ENCODE data around the gene C6orf118. TPM values are rescaled to one million over a fixed set of nuclear protein-coding genes. Genes with fewer than 3 reads are reported as not detected.

C6orf118 gene
- total RNA-seq, 1 experiment from 2014 or later = not detected

DNA sequence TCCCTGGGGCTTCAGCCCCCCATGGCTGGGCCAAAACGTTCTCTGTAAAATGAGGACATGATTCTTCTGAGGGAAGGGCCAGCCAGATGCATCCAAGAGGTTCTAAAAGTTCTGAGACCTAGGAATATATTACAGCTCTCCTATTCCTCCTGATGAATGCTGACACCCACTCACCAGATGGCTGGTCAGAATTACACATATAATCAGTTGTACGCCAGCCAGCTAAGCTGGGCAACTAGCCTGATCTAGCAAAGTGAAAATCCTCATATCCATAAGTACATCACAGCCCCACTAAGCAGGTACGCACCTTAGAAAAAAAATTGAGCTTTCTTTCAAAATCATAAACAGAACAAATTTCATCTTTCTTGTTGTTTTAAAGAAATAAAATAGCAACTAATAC lies 34.8 kb downstream of the C6orf118 start:
- Histone ChIP-seq H3K79me2 (ENCODE audit: insufficient read depth, low read length) (no peaks in the 10 kb centered on the region), H3K9ac (ENCODE audit: extremely low read depth, insufficient read length, low read length) (no peak overlapping the region), H4K91ac (ENCODE audit: insufficient read length, low read depth, low read length) (no peak overlapping the region), H3K27me3 (ENCODE audit: insufficient read depth, low read length) (no peaks in the 10 kb centered on the region), H2BK5ac (ENCODE audit: insufficient read length, low read length) (no peak overlapping the region), H3K14ac (ENCODE audit: insufficient read depth, low read length) (no peak overlapping the region), H3K18ac (ENCODE audit: insufficient read length, low read depth, low read length) (no peak overlapping the region), H3K79me1 (ENCODE audit: insufficient read depth, low read depth, low read length, poor library complexity, severe bottlenecking) (no peaks in the 10 kb centered on the region), H2BK12ac (ENCODE audit: insufficient read length, low read depth, low read length) (no peak overlapping the region), H3T11ph (ENCODE audit: low read length) (no peak overlapping the region), H3K23me2 (ENCODE audit: insufficient read length, low read depth, low read length, poor library complexity, severe bottlenecking) (peaks cover 3% of the 10 kb centered on the region), H2BK120ac (ENCODE audit: low read depth, low read length, poor library complexity, severe bottlenecking) (no peak overlapping the region), H3K23ac (ENCODE audit: insufficient read length, low read depth, low read length) (no peak overlapping the region), H3K4me2 (ENCODE audit: insufficient read depth, insufficient read length, low read length) (no peak overlapping the region), H3K9me3 (ENCODE audit: control insufficient read depth, low read depth, low read length) (no peaks in the 10 kb centered on the region), H4K20me1 (ENCODE audit: control insufficient read depth, insufficient read depth, insufficient read length) (no peaks in the 10 kb centered on the region), H3K4me1 (ENCODE audit: insufficient read depth, low read length) (no peaks in the 10 kb centered on the region), H3K56ac (ENCODE audit: insufficient read length, low read depth, low read length) (no peak overlapping the region), H4K8ac (replicated peaks; ENCODE audit: insufficient read length, low read depth, low read length) (no peak overlapping the region), H2AK5ac (ENCODE audit: insufficient read length, low read length) (no peak overlapping the region), H3K27ac (ENCODE audit: insufficient read length, low read depth, low read length) (no peak overlapping the region), H3K4ac (ENCODE audit: low read depth, low read length) (no peak overlapping the region), H4K5ac (ENCODE audit: insufficient read length, low read depth, low read length) (no peak overlapping the region), H2BK15ac (ENCODE audit: low read depth, low read length) (no peak overlapping the region), H2AFZ (ENCODE audit: low read length) (no peak overlapping the region), H2BK20ac (ENCODE audit: low read depth, low read length, poor library complexity, severe bottlenecking) (no peak overlapping the region)
- Mint-ChIP-seq H3K27ac (no peak overlapping the region; a peak in 1 of 7 replicates), H3K27me3 (ENCODE audit: low read depth) (no peaks in the 10 kb centered on the region), H3K36me3 (ENCODE audit: insufficient read depth in 1 of 3, low read depth in 3 of 3) (no peaks in the 10 kb centered on the region), H3K4me1 (no peaks in the 10 kb centered on the region), H3K4me3 (no peak overlapping the region), H3K9me3 (no peaks in the 10 kb centered on the region)
- no peak for DNase-seq
- no CpG with 5 or more reads among the region's 3 CpGs for WGBS (ENCODE audit: extremely low coverage, insufficient read length, low lambda C conversion rate)
- TF ChIP-seq, protein P1, sequence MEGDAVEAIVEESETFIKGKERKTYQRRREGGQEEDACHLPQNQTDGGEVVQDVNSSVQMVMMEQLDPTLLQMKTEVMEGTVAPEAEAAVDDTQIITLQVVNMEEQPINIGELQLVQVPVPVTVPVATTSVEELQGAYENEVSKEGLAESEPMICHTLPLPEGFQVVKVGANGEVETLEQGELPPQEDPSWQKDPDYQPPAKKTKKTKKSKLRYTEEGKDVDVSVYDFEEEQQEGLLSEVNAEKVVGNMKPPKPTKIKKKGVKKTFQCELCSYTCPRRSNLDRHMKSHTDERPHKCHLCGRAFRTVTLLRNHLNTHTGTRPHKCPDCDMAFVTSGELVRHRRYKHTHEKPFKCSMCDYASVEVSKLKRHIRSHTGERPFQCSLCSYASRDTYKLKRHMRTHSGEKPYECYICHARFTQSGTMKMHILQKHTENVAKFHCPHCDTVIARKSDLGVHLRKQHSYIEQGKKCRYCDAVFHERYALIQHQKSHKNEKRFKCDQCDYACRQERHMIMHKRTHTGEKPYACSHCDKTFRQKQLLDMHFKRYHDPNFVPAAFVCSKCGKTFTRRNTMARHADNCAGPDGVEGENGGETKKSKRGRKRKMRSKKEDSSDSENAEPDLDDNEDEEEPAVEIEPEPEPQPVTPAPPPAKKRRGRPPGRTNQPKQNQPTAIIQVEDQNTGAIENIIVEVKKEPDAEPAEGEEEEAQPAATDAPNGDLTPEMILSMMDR (conservative IDR thresholded peaks at IDR 0.05) = no peak

Measured in H9 (cell line).